ENCODE results near the gene TMEM98.

- TF ChIP-seq CTCF (IDR thresholded peaks at IDR 0.05; ENCODE audit: insufficient read depth, low read length, poor library complexity, severe bottlenecking), result no peak
- TF ChIP-seq EZH2phosphoT487 (conservative IDR thresholded peaks at IDR 0.05; ENCODE audit: low read length), result no peak
These were observed 31.2 kb upstream of the TMEM98 start for GRCh38 chr17:32896647-32897258.
